Central memory CD8-positive, alpha-beta T cell (primary cell): ENCODE data around the gene SETD7.
"Not testable (repeated sequence)": the region's sequence is repeated elsewhere in the genome, so short reads cannot be mapped to it uniquely, and the experiment has no call there.

Source experiments
- ATAC-seq: fragments of 150-1000 bp; cut with Tn5 transposase; replicated peaks from 2 replicates; pipeline ENCODE4 v1.10.0; 2022; ENCODE audit warnings: mild to moderate bottlenecking, moderate FRiP score, moderate number of reproducible peaks; ENCODE audit not compliant: poor library complexity, severe bottlenecking; ENCODE audit errors: extremely low read depth
- DNase-seq, 2 donors: peaks; one replicate each; pipeline ENCODE4 v3.0.0; 2021; ENCODE audit warnings: low spot score in 2 of 2
- H3K27ac Mint-ChIP-seq: one replicate; pipeline ENCODE4 v1.8.0; 2022; ENCODE audit warnings: low read depth, mild to moderate bottlenecking, moderate library complexity, mixed read lengths
- H3K27me3 Mint-ChIP-seq: one replicate; pipeline ENCODE4 v1.8.0; 2022; ENCODE audit warnings: mixed read lengths
- H3K36me3 Mint-ChIP-seq: one replicate; pipeline ENCODE4 v1.8.0; 2022; ENCODE audit warnings: mild to moderate bottlenecking, moderate library complexity, mixed read lengths; ENCODE audit not compliant: insufficient read depth
- H3K4me1 Mint-ChIP-seq: one replicate; pipeline ENCODE4 v1.8.0; 2022; ENCODE audit warnings: mixed read lengths
- H3K4me3 Mint-ChIP-seq: one replicate; pipeline ENCODE4 v1.8.0; 2022; ENCODE audit warnings: mild to moderate bottlenecking, moderate library complexity, mixed read lengths
- H3K9me3 Mint-ChIP-seq: one replicate; pipeline ENCODE4 v1.8.0; 2022; ENCODE audit warnings: mixed read lengths

The SETD7 gene

DNA sequence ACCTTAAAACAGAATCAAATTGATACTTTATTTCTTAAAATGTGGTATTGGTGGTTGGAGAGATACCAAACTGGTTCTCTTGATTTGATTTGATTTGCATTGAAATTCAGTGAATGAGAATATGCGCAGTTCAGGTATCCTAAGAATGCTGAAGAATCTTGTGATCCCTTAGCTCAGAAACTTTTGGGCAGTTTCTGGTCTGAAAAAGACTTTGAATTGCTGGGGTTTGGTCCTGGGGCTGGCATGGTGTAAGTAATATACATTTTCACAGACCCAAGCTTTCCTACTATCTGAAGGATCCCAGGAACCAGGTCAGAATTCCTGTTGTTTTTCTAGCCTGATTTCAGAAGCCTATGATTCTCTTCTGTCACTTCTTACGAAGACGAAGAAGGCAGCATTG, 95.5 kb downstream of the SETD7 start:
- peaks cover 7% of the 10 kb centered on the region for H3K36me3 Mint-ChIP-seq
- H3K4me1 Mint-ChIP-seq = peaks cover 60% of the 10 kb centered on the region
- no peak for ATAC-seq

DNA sequence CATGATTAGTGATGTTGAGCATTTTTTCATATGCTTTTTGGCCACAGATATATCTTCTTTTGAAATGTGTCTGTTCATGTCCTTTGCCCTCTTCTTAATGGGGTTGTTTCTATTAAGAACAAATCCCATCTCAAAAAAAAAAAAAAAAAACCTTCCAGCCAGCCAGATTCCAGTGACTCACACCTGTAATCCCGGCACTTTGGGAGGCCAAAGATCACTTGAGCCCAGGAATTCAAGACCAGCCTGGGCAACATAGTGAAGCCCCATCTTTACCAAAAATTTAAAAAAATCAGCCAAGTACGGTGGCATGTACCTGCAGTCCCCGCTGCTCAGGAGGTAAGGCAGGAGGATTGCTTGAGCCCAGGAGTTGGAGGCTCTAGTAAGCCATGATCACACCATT, 97.0 kb downstream of the SETD7 start:
- Mint-ChIP-seq H3K4me1 (peaks cover 75% of the 10 kb centered on the region), H3K36me3 (peaks cover 11% of the 10 kb centered on the region), H3K4me3 (no peak overlapping the region), H3K27me3 (no peaks in the 10 kb centered on the region), H3K27ac (no peak overlapping the region), H3K9me3 (no peaks in the 10 kb centered on the region)
- ATAC-seq (no peak), DNase-seq (no peak)

More for the DNA sequence above, 95.5 kb downstream of the SETD7 start:
- Mint-ChIP-seq H3K9me3 (no peaks in the 10 kb centered on the region), H3K27me3 (no peaks in the 10 kb centered on the region), H3K27ac (no peak overlapping the region), H3K4me3 (no peak overlapping the region)
- no peak for DNase-seq

DNA sequence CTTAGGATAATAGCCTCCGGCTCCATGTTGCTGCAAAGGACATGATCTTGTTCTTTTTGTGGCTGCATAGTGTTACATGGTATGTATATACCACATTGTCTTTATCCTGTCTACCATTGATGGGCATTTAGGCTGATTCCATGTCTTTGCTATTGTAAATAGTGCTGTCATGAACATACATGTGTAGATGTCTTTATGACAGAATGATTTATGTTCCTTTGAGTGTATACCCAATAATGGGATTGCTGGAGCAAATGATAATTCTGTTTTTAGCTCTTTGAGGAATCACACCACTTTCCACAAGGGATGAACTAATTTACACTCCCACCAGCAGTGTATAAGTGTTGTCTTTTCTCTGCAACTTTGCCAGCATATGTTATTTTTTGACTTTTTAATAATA, 97.5 kb downstream of the SETD7 start:
- no peak for DNase-seq
- Mint-ChIP-seq H3K27ac (no peak overlapping the region), H3K4me3 (peak overlapping the region; percentile 1), H3K4me1 (peaks cover 73% of the 10 kb centered on the region), H3K27me3 (no peaks in the 10 kb centered on the region), H3K9me3 (no peaks in the 10 kb centered on the region), H3K36me3 (peaks cover 13% of the 10 kb centered on the region)
- no peak for ATAC-seq

DNA sequence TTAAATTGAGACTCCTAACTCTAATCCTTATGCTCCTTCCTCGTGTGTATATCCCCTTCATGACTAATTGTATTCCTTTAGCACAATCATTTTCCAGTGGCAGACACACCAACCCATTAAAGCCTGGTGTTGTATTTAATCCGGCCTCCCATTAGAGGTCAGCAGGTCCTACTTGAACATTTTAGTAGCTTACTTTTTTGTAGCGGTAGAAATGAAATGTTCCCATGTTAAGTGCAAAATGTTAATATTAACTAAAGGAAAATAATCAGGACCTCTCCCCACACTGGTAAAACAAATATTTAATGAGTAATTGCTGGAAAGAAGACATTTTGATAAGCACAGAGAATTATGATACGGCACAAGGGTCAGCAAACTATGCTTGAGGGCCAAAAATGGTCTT, 98.7 kb downstream of the SETD7 start:
- Mint-ChIP-seq H3K27me3 (no peaks in the 10 kb centered on the region), H3K9me3 (no peaks in the 10 kb centered on the region), H3K27ac (no peak overlapping the region), H3K4me3 (no peak overlapping the region), H3K36me3 (peaks cover 18% of the 10 kb centered on the region), H3K4me1 (peaks cover 82% of the 10 kb centered on the region)
- ATAC-seq (no peak), DNase-seq (no peak)

DNA sequence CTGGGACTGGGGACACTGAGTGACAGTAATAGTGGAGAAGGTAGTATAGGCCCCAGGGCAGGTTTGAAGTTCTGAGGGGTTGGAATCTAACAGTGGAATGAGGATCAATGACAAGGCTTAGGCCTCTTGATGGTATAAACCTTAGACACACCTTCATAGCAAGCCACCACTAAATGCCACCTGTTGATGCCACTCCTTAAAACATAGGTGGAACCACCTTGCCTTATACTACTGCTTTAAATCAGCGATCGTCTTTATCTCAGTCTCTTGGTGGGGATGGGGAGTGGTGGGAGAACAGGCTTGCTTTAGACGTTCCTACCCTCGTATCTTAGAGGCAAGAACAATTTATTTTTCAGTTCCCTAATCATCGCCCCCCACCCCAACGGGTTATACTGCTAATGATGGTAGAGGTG, 100.9 kb downstream of the SETD7 start:
- DNase-seq (no peak), ATAC-seq (no peak)
- peaks cover 18% of the 10 kb centered on the region for H3K36me3 Mint-ChIP-seq
- no peaks in the 10 kb centered on the region for H3K9me3 Mint-ChIP-seq
- no peaks in the 10 kb centered on the region for H3K27me3 Mint-ChIP-seq
- H3K4me3 Mint-ChIP-seq = peak overlapping the region; percentile 92
- peaks cover 72% of the 10 kb centered on the region for H3K4me1 Mint-ChIP-seq
- peak overlapping the region; percentile 96 for H3K27ac Mint-ChIP-seq

DNA sequence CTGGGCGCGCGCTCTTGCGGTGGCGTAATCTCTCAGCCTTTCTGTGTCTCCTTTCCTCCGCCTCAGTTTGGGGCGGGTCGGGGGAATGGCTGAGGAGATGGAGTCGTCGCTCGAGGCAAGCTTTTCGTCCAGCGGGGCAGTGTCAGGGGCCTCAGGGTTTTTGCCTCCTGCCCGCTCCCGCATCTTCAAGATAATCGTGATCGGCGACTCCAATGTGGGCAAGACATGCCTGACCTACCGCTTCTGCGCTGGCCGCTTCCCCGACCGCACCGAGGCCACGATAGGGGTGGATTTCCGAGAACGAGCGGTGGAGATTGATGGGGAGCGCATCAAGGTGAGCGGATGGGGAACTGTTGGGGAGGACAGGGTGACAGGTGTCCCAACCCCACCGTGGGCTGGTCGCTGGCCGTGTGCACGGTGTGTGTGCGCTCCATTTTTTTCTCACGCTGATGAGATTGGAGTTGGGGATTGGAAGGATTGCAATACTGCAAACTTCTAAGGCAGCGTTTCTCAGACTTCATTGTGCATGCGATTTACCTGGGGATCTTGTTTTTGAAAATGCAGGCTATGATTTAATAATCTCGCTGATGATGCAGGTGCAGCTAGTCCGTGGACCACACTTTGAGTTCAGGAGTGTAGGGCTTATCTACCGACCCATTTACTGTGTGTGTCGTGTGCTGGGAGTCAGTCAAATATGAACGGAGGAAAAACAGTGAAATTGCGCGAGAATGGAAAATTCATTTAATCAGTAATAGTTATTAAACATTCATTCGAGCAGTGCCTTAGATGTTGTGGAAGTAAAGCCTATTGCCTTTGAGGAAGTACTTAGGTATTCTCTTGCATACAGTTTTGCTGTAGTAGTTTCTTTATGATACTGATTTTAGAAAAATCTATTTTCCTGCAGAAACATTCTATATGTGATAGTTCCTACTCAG, 101.6 kb downstream of the SETD7 start, which contains the start of gene RAB33B:
Gene RAB33B (plus strand): TSS at position 11 of the 935 bp plus-strand sequence. CDS start 75 bp downstream, at position 86.
- Mint-ChIP-seq H3K27ac (peak within 1 kb of the TSS; percentile 96), H3K27me3 (no peaks in the 10 kb centered on the region), H3K4me1 (peaks cover 66% of the 10 kb centered on the region), H3K9me3 (no peaks in the 10 kb centered on the region), H3K4me3 (peak within 1 kb of the TSS; percentile 92), H3K36me3 (peaks cover 18% of the 10 kb centered on the region)
- no peak for DNase-seq
- ATAC-seq = no peak

DNA sequence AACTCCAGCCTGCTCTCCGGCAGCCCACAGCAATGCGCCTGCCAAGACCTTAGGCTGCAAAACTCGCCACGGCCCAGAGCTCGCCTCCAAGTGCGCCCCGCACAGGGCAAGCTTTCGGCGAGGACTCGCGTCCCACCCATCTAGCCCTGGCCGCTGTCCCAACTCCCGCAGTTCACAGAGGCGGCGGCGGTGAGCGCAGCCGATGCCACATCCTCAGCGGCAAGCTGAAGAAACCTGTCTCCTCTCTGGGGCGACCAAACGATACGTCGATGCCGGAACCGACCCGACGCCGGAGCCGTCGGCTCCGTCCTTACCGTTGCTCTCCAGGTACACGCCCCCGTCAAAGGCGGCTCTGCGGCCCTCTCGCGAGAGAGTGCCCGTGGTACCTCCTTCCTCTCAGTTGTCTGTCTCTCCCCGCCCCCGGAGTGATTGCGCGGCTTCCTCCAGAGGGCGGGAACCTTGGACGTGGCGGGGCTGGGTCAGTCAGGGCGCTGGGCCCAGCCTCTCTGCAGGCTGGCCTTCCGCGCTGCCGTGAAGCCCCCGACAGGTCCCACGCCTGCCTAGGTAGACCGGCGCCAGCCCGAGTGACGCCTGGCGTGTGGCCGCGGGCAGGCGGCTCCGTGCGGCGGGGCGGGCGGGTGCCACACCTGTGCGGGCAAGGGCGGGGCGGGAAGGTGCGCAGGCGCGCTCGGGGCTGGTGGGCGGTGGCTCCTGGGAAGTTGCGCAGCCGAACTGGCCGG, 102.5 kb downstream of the SETD7 start:
- DNase-seq (peak; percentile 91 to 95), ATAC-seq (peak; percentile 89)
- Mint-ChIP-seq H3K4me3 (peak overlapping the region; percentile 92), H3K36me3 (peaks cover 18% of the 10 kb centered on the region), H3K27me3 (no peaks in the 10 kb centered on the region), H3K27ac (peak overlapping the region; percentile 96), H3K4me1 (peaks cover 57% of the 10 kb centered on the region), H3K9me3 (no peaks in the 10 kb centered on the region)

DNA sequence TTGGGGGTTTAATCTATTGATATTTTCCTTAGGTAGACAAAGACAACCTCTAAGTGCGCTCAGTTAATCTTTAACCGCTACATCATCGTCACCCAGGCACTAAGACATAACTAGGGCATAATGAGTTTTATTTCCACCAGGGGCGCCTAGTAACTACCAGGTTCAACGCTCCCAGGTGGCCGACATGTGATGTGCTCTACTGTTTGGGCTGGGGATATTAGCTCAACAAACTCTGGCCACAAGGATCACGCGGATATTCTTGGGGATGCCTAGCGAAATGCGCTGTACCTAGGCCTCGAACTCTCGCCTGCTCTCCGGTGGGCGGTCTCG, 103.0 kb downstream of the SETD7 start:
- no peaks in the 10 kb centered on the region for H3K27me3 Mint-ChIP-seq
- no peaks in the 10 kb centered on the region for H3K9me3 Mint-ChIP-seq
- peak in 1 of 2 donors; percentile 72 for DNase-seq
- peaks cover 18% of the 10 kb centered on the region for H3K36me3 Mint-ChIP-seq
- ATAC-seq = peak; percentile 70
- H3K27ac Mint-ChIP-seq = peak overlapping the region; percentile 96
- peaks cover 52% of the 10 kb centered on the region for H3K4me1 Mint-ChIP-seq
- peak overlapping the region; percentile 92 for H3K4me3 Mint-ChIP-seq

DNA sequence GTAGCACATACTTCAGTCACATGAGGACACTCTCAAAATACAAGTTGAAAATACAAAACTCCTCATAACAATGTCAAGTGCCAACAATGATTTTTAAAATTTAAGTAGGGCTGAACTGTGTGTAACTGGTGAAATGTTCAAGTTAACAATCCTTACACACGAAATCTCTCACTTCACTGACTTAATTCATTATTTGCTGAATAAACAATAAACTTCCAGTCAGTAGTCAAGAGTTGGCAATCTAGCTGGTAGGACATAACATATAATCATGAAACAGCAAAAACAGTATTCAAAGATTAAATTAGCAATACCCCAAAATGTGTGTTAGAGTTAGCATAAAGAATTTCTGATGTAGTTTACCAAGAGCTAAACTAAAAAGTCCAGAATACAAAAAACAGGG, 104.0 kb downstream of the SETD7 start:
- no peak for ATAC-seq
- Mint-ChIP-seq H3K9me3 (no peaks in the 10 kb centered on the region), H3K27me3 (no peaks in the 10 kb centered on the region), H3K4me3 (no peak overlapping the region), H3K27ac (no peak overlapping the region), H3K4me1 (peaks cover 42% of the 10 kb centered on the region), H3K36me3 (peaks cover 15% of the 10 kb centered on the region)
- no peak for DNase-seq

DNA sequence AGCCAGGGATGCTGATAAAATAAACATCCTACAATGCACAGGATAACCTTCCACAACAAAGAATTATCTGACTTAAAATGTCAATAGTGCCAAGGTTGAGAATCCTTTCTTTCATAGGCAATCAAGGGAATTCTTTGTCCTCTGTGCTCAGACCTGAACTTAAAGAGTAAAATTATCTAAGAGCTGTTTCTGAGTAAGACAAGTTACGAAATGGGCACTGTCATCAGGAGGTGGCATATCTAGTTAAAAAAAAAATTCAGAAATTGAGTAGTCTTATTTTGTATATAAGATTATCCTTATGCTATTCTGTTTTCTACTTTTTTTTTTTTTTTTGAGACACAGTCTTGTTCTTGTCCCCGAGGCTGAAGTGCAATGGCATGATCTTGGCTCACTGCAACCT, 105.4 kb downstream of the SETD7 start:
- ATAC-seq (no peak), DNase-seq (no peak)
- Mint-ChIP-seq H3K9me3 (no peaks in the 10 kb centered on the region), H3K36me3 (peaks cover 15% of the 10 kb centered on the region), H3K27ac (no peak overlapping the region), H3K27me3 (no peaks in the 10 kb centered on the region), H3K4me3 (no peak overlapping the region), H3K4me1 (peaks cover 29% of the 10 kb centered on the region)

DNA sequence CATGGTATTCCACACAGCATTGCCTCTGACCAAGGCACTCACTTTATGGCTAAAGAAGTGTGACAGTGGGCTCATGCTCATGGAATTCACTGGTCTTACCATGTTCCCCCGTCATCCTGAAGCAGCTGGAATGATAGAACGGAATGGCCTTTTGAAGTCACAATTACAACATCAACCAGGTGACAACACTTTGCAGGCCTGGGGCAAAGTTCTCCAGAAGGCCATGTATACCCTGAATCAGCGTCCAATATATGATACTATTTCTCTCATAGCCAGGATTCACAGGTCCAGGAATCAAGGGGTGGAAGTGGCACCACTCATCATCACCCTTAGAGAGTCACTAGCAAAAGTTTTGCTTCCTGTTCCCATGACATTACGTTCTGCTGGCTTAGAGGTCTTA, 108.9 kb downstream of the SETD7 start:
- not testable (repeated sequence) for H3K9me3 Mint-ChIP-seq, DNase-seq, H3K27ac Mint-ChIP-seq, H3K36me3 Mint-ChIP-seq, H3K4me1 Mint-ChIP-seq, H3K27me3 Mint-ChIP-seq, H3K4me3 Mint-ChIP-seq, ATAC-seq
